Activated naive CD4-positive, alpha-beta T cell treated with anti-CD3 and anti-CD28 coated beads, Interleukin-2, amount 10 ng/mL, durations not matched to agents 5 hours and 36 hours (primary cell): ENCODE results near the gene PRAMEF17. TPM values are rescaled to one million over a fixed set of nuclear protein-coding genes. Genes with fewer than 3 reads are reported as not detected.

Experiments
- total RNA-seq, 2 experiments: library from RNA; stranded (reverse); gene quantifications; one replicate each; pipeline ENCODE4 v1.2.3, GENCODE V29; 2021

The PRAMEF17 gene, protein sequence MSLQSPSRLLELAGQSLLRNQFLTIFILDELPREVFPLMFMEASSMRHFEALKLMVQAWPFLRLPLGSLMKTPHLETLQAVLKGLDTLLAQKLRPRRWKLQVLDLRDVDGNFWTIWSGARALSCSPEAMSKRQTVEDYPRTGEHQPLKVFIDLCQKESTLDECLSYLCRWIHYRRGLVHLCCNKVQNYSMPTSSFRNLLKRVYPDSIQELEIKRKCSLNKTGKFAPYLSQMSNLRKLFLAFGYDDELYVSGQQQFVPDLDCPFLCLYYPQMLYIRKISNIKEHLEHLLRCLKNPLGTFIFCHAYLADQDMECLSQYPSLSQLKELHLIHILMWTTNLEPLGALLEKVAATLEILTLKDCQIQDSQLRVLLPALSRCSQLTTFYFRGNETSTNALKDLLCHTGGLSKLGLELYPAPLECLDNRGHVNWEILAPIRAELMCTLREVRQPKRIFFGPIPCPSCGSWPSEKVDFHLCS
- not detected for total RNA-seq

GRCh38 chr1:13389332-13389731 lies at the start of gene PRAMEF17:
TSS of gene PRAMEF17 (plus strand) at chr1:13389632. CDS start at chr1:13389658, 26 bp downstream.

DNA sequence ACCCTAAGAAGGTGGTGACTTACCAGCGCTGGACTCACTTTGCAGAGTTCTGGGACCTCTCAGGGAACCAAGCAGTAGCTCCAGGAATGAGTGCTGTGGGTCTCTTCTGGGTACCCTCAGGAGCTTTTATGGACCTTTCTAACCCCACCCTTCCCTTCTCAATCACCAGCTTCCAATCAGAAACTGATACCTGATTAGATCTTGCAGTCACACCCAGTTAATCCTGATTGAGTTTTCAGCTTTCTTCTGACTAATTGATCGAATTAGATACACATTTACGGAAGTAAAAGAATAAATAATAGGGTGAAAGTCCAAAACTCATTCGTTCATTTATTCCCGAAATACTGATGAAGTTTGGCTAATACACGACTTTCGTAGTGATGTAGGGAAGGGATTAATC lies 42.4 kb upstream of the PRAMEF17 start, which contains the start of gene PRAMEF14:
Gene PRAMEF14 (minus strand): TSS at position 101 of the 400 bp plus-strand sequence. CDS start 1,820 bp downstream, outside the sequence.

DNA sequence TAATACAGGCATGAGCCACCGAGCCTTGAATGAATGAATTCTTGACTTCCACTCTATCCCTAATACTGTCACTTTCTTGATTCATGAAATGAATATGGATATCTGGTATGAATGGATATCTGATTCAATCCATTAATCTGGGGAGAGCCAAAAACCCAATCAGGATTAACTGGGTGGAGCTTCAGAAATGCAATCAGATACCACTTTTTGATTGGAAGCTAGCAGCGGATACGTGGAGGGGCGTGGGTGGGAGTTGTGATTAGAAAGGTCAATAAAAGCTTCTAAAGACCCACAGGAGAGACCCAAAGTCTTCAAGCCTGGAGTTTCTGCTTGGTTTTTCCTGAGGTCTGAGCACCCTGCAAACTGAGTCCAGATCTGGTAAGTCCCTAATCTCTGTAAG lies 20.7 kb downstream of the PRAMEF17 start, which contains the start of gene PRAMEF20:
Gene PRAMEF20 (plus strand): TSS at position 301 of the 400 bp plus-strand sequence. CDS start 5,905 bp downstream, outside the sequence.

Other genes with a start within 250 kb of the PRAMEF17 start
- not detected for gene PRAMEF26, start 233.6 kb upstream of the PRAMEF17 start, total RNA-seq
- not detected for gene HNRNPCL4, start 224.0 kb upstream of the PRAMEF17 start, total RNA-seq
- gene PRAMEF9, start 217.8 kb upstream of the PRAMEF17 start, total RNA-seq = not detected
- gene PRAMEF13, start 188.2 kb upstream of the PRAMEF17 start, total RNA-seq = not detected
- gene PRAMEF18, start 163.5 kb upstream of the PRAMEF17 start, total RNA-seq = not detected
- not detected for gene PRAMEF5, start 135.4 kb upstream of the PRAMEF17 start, total RNA-seq
- gene PRAMEF8, start 104.5 kb upstream of the PRAMEF17 start, total RNA-seq = not detected
- not detected for gene PRAMEF33, start 86.1 kb upstream of the PRAMEF17 start, total RNA-seq
- not detected for gene PRAMEF15, start 74.1 kb upstream of the PRAMEF17 start, total RNA-seq
- not detected for gene PRAMEF14, start 42.5 kb upstream of the PRAMEF17 start, total RNA-seq
- not detected for gene PRAMEF19, start 17.7 kb upstream of the PRAMEF17 start, total RNA-seq
- not detected for gene PRAMEF20, start 20.8 kb downstream of the PRAMEF17 start, total RNA-seq
- not detected for gene LRRC38, start 124.4 kb downstream of the PRAMEF17 start, total RNA-seq
- gene PDPN, start 194.2 kb downstream of the PRAMEF17 start, total RNA-seq = not detected